GM12864 (cell line): Measurements from ENCODE around the gene CACNG4.

Experiments
- DNase-seq: peaks from one replicate; pipeline ENCODE4 v3.0.0-alpha.2; 2011; ENCODE audit warnings: low read depth
- H3K4me3 ChIP-seq: 2 replicates; pipeline ENCODE4 v1.5.1; 2011; ENCODE audit warnings: mild to moderate bottlenecking, low read depth, low read length, control low read depth
- TF ChIP-seq, protein P1 (sequence below): IDR thresholded peaks from 2 replicates; pipeline ENCODE4 v1.5.1; 2011; ENCODE audit warnings: low read depth, mild to moderate bottlenecking, moderate library complexity, low read length, control low read depth, inconsistent platforms; ENCODE audit errors: missing control alignments

The CACNG4 gene

GRCh38 chr17:67063141-67063540 lies 98.6 kb downstream of the CACNG4 start:
- TF ChIP-seq, protein P1, sequence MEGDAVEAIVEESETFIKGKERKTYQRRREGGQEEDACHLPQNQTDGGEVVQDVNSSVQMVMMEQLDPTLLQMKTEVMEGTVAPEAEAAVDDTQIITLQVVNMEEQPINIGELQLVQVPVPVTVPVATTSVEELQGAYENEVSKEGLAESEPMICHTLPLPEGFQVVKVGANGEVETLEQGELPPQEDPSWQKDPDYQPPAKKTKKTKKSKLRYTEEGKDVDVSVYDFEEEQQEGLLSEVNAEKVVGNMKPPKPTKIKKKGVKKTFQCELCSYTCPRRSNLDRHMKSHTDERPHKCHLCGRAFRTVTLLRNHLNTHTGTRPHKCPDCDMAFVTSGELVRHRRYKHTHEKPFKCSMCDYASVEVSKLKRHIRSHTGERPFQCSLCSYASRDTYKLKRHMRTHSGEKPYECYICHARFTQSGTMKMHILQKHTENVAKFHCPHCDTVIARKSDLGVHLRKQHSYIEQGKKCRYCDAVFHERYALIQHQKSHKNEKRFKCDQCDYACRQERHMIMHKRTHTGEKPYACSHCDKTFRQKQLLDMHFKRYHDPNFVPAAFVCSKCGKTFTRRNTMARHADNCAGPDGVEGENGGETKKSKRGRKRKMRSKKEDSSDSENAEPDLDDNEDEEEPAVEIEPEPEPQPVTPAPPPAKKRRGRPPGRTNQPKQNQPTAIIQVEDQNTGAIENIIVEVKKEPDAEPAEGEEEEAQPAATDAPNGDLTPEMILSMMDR = no peak
- DNase-seq = no peak
- H3K4me3 ChIP-seq = no peak overlapping the region

DNA sequence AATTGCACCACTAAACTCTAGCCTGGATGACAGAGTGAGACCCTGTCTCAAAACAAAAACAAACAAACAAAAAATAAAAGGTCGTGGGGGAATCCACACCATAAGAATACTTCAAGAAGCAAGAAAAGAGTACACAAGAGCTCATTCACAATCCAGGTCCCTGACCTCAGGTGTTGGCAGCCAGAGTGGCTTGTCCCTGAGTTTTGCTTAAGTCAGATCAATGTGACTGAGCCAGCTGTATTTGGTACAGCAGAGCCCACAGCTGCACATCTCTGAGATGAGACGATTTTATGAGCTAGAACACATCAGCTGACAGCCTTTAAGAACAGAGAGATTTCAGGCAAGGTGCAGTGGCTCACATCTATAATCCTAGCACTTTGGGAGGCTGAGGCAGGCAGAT lies 102.2 kb downstream of the CACNG4 start:
- H3K4me3 ChIP-seq = no peak overlapping the region
- TF ChIP-seq, protein P1 = no peak
- no peak for DNase-seq

- DNase-seq = no peak
- H3K4me3 ChIP-seq = no peak overlapping the region
- TF ChIP-seq, protein P1 = no peak
Observed at GRCh38 chr17:67067571-67068482, 103.3 kb downstream of the CACNG4 start.

- H3K4me3 ChIP-seq = no peak overlapping the region
- DNase-seq = no peak
- TF ChIP-seq, protein P1 = no peak
Observed at GRCh38 chr17:67068999-67069398, 104.5 kb downstream of the CACNG4 start.

DNA sequence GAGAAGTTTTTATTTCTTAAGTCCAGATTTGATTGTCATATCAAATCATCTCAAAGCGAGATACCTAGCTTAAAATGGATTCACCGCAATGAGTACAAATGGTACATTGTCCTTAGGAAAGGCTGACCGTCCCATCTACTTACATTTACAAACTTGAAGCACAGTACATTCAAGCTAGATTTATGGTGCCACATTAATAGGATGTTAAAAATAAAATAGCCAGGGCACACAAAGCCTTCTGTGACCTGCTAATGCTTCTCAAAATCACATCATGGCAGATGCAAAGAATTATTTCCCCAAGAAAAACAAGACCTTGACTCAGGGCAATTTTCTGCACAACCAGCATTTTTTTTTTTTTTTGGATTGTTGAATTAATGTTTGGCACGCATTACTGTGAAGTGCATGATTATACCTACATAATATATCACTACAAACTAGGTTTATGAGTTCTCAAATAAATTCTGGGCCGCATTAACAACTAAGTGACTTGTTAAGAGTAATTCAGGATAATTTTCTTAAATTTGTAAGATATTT lies 105.2 kb downstream of the CACNG4 start:
- no peak overlapping the region for H3K4me3 ChIP-seq
- TF ChIP-seq, protein P1 = no peak
- no peak for DNase-seq

GRCh38 chr17:67071595-67071994 lies 107.1 kb downstream of the CACNG4 start:
- no peak overlapping the region for H3K4me3 ChIP-seq
- TF ChIP-seq, protein P1 = no peak
- no peak for DNase-seq

DNA sequence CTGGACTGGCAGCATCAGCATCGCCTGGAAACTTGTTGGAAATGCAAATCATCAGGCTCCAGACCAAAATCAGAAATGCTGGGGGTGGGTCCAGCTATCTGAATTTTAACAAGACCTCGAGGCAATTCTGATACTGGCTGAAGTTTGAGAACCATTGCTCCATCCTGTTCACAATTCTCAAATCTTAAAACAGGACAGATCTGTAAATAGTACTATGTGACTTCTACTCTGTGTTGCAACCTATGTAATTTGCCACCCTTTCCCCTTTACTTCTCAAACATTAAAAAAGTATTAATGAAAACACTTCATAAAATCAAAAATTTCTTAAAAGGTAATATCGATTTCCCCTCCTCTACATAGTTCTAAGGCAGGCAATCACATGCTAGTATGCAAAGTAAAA lies 108.4 kb downstream of the CACNG4 start:
- TF ChIP-seq, protein P1 = no peak
- DNase-seq = no peak

More for the DNA sequence above, 108.4 kb downstream of the CACNG4 start:
- H3K4me3 ChIP-seq = no peak overlapping the region
